GM12873 (cell line): ENCODE measurements around the gene RSKR.

Experiments used
- TF ChIP-seq, protein P1 (sequence below): IDR thresholded peaks from 2 replicates; pipeline ENCODE4 v1.5.1; 2012; ENCODE audit warnings: low read depth, mild to moderate bottlenecking, moderate library complexity, low read length, control low read depth; ENCODE audit not compliant: insufficient read depth; ENCODE audit errors: missing control alignments

The RSKR gene

DNA sequence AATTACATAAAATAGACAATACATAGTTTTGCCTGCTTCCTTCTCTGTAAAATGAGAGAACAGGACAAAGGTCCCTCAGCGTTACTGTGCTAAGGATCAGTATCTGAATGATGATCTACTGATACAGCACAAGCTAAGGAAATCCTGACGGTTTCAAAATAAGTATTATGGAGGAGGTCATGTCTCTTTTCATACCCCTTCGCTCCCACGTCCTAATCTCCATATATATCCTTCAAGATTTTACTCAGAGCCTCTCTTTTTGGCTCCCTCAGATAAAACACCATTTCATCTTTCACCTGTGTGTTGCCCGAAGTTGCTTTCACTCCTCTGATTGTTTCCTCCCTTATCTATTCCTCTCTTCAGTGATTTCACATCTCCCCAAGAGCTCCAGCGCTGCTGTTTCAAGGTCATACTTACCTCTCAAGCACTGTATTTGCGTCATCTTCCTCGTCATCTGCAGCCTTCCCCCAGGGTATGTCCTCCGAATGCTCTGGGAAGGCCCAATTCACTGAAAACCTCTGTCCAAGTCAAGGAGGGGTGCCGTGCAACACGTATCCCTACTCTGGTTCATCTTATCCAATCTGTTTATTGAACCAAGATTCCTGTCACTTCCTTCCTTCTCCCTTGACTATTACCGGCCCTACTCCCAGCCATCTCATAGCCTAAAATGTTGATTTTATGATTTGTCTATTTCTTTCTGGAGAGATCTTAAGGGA lies 32.2 kb upstream of the RSKR start:
- TF ChIP-seq, protein P1, sequence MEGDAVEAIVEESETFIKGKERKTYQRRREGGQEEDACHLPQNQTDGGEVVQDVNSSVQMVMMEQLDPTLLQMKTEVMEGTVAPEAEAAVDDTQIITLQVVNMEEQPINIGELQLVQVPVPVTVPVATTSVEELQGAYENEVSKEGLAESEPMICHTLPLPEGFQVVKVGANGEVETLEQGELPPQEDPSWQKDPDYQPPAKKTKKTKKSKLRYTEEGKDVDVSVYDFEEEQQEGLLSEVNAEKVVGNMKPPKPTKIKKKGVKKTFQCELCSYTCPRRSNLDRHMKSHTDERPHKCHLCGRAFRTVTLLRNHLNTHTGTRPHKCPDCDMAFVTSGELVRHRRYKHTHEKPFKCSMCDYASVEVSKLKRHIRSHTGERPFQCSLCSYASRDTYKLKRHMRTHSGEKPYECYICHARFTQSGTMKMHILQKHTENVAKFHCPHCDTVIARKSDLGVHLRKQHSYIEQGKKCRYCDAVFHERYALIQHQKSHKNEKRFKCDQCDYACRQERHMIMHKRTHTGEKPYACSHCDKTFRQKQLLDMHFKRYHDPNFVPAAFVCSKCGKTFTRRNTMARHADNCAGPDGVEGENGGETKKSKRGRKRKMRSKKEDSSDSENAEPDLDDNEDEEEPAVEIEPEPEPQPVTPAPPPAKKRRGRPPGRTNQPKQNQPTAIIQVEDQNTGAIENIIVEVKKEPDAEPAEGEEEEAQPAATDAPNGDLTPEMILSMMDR: no peak

- TF ChIP-seq, protein P1: no peak
Measured at GRCh38 chr17:28645576-28645939, 31.6 kb upstream of the RSKR start.

DNA sequence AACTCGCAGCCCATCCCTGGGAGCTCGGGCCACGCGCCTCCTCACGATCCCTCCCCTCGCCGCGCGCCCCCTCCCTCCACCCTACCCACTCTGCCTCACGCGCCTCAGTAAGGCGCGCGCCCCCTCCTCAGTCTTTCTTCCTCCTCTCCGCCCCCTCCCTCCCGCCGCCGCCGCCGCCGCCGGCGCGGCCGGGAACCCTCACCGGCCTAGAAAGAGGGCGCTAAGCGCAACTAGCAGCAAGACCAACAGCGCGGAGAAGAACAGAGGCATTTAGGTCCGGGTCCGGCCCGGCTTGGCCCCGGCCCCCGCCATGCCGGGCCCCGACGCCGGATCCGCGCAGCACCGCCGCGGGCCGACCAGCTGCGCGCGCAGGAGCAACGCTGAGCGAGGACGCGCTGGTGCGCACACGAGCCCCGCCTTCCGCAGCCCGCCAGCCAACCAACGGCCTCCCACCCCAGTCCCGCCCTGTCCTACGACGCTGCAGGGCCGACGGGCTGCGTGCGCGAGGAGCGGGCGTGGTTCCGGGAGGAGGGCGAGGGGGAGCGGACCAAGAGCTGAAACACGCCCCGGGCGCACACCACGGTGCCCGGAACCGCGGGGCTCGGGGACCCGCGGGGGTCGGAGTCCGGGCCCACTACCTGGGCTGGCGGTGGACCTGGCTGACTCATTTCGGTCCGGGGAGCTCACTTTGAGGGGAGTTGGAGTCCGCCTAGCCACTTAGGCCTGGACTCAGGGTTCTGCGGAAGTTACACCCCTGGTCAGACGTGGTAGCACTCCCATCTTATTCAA lies 31.0 kb upstream of the RSKR start, which contains the start of gene BLTP2:
TSS of gene BLTP2 (minus strand) at position 372 of the 789 bp plus-strand sequence. CDS start at position 270, 102 bp downstream.
- TF ChIP-seq, protein P1: no peak

GRCh38 chr17:28643983-28644786 lies 30.2 kb upstream of the RSKR start:
- TF ChIP-seq, protein P1: peak; percentile 74

- TF ChIP-seq, protein P1: no peak
Measured at GRCh38 chr17:28641579-28641978, 27.6 kb upstream of the RSKR start.

DNA sequence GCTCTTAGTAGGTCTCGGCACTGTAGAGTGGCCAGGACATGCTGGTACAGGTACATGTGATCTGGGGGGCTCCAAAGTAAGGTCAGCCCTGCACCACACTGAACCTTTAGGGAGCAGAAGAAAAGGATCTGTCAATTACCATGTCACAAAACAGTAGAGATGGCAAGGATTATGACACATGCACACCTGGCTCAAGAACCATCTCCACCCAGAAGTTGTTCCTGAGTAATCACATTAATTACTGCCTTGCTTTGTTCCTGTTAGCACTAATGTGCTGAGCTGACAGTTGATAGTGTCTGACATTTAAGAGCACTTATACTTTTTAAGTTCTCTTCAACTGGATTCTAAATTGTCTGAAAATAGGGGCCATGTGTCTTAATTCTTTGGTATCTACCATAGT lies 21.5 kb upstream of the RSKR start:
- TF ChIP-seq, protein P1: no peak

GRCh38 chr17:28634206-28634865 lies 20.4 kb upstream of the RSKR start:
- TF ChIP-seq, protein P1: no peak
